K562 (cell line): ENCODE data around the gene RARA. TPM values are rescaled to one million over a fixed set of nuclear protein-coding genes. Genes with fewer than 3 reads are reported as not detected.

Source experiments
- PTBP1 ChIP-seq: fragments of 200-400 bp; formaldehyde crosslinking; IDR thresholded peaks from 2 replicates; pipeline ENCODE4 v1.6.1; 2017; ENCODE audit warnings: low read depth, low read length
- TEAD1 ChIP-seq, 2 experiments: fragments of 450-650 bp in 1 of 2; sonication (generic) in 1 of 2; formaldehyde crosslinking; IDR thresholded peaks; 2 replicates each; pipeline versions ENCODE4 v1.4.0 to v1.8.0; 2020 to 2022; ENCODE audit warnings: mild to moderate bottlenecking in 2 of 2, missing genetic modification reagents in 1 of 2
- YBX1 ChIP-seq: fragments of 450-650 bp; IDR thresholded peaks from 2 replicates; pipeline ENCODE4 v1.7.1; 2016; ENCODE audit warnings: mild to moderate bottlenecking
- ZBED1 ChIP-seq: IDR thresholded peaks from 2 replicates; pipeline ENCODE4 v1.6.1; 2014
- polyA plus RNA-seq, 8 experiments: library from polyadenylated mRNA; depleted of rRNA in 4 of 8; stranded (reverse) in 5 of 8; unstranded in 3 of 8; fragments of >200 nt; fragmentation: Nextera tagmentation in 2 of 8; fragmentation: Illumina TruSeq in 1 of 8; extraction: Ambion mirVana in 2 of 8; extraction: Trizol in 1 of 8; gene quantifications; 2 replicates each; pipeline versions ENCODE4 v1.2.1 to v1.2.3, GENCODE V29; 2011 to 2014; ENCODE audit warnings: inconsistent platforms in 1 of 8, missing spikeins in 1 of 8
- total RNA-seq, 7 experiments: library from RNA; depleted of rRNA in 6 of 7; stranded (reverse); fragments of >200 nt in 6 of 7; fragmentation: Illumina TruSeq in 2 of 7; extraction: Trizol in 2 of 7; gene quantifications; 2 replicates each; pipeline versions ENCODE4 v1.2.1 to v1.2.3, GENCODE V29; 2011 to 2021; ENCODE audit warnings: low replicate concordance in 1 of 7
- TF ChIP-seq, protein P1 (sequence below), 2 experiments: fragments of 450-650 bp; formaldehyde crosslinking in 1 of 2; IDR thresholded peaks; 2 replicates each; pipeline versions ENCODE4 v1.4.0 to v1.6.1; 2014 to 2020; ENCODE audit warnings: mild to moderate bottlenecking in 2 of 2, borderline replicate concordance in 1 of 2, low read depth in 1 of 2
- TF ChIP-seq, protein P2 (sequence below): fragments of 250-450 bp; sonication (Bioruptor Pico); IDR thresholded peaks from 2 replicates; pipeline ENCODE4 v1.8.0; 2021; ENCODE audit warnings: borderline replicate concordance, mild to moderate bottlenecking, moderate library complexity; ENCODE audit not compliant: poor library complexity, severe bottlenecking
- TF ChIP-seq, protein P3 (sequence below): fragments of 250-450 bp; sonication (Bioruptor Pico); IDR thresholded peaks from 2 replicates; pipeline ENCODE4 v1.8.0; 2022; ENCODE audit warnings: moderate library complexity, mild to moderate bottlenecking, inconsistent platforms
- TF ChIP-seq, protein P4 (sequence below): fragments of 250-450 bp; sonication (Bioruptor Pico); IDR thresholded peaks from 2 replicates; pipeline ENCODE4 v1.9.0; 2021; ENCODE audit warnings: mild to moderate bottlenecking, inconsistent platforms
- TF ChIP-seq, protein P5 (sequence below), 2 experiments: fragments of 450-650 bp in 1 of 2; IDR thresholded peaks; 2 replicates each; pipeline ENCODE4 v1.6.1; 2011 to 2017; ENCODE audit warnings: low read depth in 2 of 2, antibody characterized with exemption in 1 of 2, borderline replicate concordance in 1 of 2, low read length in 1 of 2, mild to moderate bottlenecking in 1 of 2, mixed read lengths in 1 of 2; ENCODE audit not compliant: control insufficient read depth in 1 of 2

RARA gene
- total and polyA plus RNA-seq, 9 of the 15 experiments (the other 6 are each of a cell fraction or from before 2014, with no cell fraction given): 0.10 to 28.0 (median 7.9) TPM

DNA sequence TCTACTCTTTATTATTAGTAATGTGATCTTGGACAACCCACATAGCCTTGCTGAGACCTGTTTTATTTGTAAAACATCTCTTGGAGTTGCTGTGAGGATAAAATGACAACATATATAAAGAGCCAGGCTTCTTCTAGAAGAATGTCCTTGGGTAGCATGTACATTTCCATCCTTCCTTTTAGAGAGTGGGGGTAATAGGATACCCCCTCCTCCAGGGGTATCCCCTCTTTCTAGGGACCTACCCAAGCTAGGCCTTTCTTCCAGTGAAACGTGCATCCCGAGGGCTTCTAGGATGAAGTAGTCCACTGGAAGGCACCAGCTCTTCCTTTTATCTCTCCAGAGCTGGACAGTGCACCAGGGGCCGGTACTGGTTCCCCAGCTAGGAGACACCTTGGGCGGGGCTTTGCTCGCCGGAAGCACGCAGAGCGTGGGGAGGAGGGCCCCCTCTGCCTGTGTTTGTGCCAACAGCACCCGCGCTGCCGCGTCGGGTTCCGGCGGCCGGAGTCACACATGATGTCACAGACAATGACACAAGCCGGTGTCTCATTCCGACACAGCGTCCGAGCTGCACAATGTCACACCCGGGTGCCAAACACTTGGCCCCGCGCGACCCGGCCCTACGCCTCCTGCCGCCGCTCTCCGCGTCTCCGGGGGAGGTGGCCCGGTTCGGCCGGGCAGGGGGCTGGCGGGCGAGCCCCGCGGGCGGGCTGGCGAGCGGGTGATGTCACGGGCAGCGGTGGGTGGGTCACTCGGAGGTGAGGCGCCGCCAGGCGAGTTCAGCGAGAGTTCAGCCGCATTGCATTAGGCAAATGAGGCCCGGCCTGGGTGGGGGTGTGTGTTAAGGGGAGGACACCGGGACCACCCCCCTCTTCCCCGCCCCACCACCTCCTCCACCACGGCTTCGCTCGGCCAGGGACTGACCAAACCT lies 32.2 kb downstream of the RARA start (continued):
- TF ChIP-seq, protein P1, sequence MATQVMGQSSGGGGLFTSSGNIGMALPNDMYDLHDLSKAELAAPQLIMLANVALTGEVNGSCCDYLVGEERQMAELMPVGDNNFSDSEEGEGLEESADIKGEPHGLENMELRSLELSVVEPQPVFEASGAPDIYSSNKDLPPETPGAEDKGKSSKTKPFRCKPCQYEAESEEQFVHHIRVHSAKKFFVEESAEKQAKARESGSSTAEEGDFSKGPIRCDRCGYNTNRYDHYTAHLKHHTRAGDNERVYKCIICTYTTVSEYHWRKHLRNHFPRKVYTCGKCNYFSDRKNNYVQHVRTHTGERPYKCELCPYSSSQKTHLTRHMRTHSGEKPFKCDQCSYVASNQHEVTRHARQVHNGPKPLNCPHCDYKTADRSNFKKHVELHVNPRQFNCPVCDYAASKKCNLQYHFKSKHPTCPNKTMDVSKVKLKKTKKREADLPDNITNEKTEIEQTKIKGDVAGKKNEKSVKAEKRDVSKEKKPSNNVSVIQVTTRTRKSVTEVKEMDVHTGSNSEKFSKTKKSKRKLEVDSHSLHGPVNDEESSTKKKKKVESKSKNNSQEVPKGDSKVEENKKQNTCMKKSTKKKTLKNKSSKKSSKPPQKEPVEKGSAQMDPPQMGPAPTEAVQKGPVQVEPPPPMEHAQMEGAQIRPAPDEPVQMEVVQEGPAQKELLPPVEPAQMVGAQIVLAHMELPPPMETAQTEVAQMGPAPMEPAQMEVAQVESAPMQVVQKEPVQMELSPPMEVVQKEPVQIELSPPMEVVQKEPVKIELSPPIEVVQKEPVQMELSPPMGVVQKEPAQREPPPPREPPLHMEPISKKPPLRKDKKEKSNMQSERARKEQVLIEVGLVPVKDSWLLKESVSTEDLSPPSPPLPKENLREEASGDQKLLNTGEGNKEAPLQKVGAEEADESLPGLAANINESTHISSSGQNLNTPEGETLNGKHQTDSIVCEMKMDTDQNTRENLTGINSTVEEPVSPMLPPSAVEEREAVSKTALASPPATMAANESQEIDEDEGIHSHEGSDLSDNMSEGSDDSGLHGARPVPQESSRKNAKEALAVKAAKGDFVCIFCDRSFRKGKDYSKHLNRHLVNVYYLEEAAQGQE (IDR thresholded peaks at IDR 0.05; ENCODE audit: borderline replicate concordance): peak; percentile 68
- TF ChIP-seq, protein P1 (CRISPR knock-in tag; IDR thresholded peaks at IDR 0.05; ENCODE audit: low read depth): no peak
- TF ChIP-seq, protein P2, sequence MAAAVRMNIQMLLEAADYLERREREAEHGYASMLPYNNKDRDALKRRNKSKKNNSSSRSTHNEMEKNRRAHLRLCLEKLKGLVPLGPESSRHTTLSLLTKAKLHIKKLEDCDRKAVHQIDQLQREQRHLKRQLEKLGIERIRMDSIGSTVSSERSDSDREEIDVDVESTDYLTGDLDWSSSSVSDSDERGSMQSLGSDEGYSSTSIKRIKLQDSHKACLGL: no peak
- TF ChIP-seq, protein P3, sequence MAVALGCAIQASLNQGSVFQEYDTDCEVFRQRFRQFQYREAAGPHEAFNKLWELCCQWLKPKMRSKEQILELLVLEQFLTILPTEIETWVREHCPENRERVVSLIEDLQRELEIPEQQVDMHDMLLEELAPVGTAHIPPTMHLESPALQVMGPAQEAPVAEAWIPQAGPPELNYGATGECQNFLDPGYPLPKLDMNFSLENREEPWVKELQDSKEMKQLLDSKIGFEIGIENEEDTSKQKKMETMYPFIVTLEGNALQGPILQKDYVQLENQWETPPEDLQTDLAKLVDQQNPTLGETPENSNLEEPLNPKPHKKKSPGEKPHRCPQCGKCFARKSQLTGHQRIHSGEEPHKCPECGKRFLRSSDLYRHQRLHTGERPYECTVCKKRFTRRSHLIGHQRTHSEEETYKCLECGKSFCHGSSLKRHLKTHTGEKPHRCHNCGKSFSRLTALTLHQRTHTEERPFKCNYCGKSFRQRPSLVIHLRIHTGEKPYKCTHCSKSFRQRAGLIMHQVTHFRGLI: no peak
- TF ChIP-seq, protein P4, sequence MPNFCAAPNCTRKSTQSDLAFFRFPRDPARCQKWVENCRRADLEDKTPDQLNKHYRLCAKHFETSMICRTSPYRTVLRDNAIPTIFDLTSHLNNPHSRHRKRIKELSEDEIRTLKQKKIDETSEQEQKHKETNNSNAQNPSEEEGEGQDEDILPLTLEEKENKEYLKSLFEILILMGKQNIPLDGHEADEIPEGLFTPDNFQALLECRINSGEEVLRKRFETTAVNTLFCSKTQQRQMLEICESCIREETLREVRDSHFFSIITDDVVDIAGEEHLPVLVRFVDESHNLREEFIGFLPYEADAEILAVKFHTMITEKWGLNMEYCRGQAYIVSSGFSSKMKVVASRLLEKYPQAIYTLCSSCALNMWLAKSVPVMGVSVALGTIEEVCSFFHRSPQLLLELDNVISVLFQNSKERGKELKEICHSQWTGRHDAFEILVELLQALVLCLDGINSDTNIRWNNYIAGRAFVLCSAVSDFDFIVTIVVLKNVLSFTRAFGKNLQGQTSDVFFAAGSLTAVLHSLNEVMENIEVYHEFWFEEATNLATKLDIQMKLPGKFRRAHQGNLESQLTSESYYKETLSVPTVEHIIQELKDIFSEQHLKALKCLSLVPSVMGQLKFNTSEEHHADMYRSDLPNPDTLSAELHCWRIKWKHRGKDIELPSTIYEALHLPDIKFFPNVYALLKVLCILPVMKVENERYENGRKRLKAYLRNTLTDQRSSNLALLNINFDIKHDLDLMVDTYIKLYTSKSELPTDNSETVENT (CRISPR knock-in tag): no peak
- no peak for TF ChIP-seq YBX1
- TF ChIP-seq TEAD1 (CRISPR knock-in tag; IDR thresholded peaks at IDR 0.05): no peak
- TF ChIP-seq, protein P5, sequence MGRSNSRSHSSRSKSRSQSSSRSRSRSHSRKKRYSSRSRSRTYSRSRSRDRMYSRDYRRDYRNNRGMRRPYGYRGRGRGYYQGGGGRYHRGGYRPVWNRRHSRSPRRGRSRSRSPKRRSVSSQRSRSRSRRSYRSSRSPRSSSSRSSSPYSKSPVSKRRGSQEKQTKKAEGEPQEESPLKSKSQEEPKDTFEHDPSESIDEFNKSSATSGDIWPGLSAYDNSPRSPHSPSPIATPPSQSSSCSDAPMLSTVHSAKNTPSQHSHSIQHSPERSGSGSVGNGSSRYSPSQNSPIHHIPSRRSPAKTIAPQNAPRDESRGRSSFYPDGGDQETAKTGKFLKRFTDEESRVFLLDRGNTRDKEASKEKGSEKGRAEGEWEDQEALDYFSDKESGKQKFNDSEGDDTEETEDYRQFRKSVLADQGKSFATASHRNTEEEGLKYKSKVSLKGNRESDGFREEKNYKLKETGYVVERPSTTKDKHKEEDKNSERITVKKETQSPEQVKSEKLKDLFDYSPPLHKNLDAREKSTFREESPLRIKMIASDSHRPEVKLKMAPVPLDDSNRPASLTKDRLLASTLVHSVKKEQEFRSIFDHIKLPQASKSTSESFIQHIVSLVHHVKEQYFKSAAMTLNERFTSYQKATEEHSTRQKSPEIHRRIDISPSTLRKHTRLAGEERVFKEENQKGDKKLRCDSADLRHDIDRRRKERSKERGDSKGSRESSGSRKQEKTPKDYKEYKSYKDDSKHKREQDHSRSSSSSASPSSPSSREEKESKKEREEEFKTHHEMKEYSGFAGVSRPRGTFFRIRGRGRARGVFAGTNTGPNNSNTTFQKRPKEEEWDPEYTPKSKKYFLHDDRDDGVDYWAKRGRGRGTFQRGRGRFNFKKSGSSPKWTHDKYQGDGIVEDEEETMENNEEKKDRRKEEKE (IDR thresholded peaks at IDR 0.05; ENCODE audit: borderline replicate concordance in 1 of 2, control insufficient read depth in 1 of 2, low read depth in 2 of 2, low read length in 1 of 2): no peak
- TF ChIP-seq PTBP1: no peak
- no peak for TF ChIP-seq ZBED1
